B cell (primary cell): ENCODE measurements around the gene XIAP. TPM values are rescaled to one million over a fixed set of nuclear protein-coding genes. Genes with fewer than 3 reads are reported as not detected.

ENCODE experiments used
- ATAC-seq: fragments of 200-7000 bp; cut with Tn5 transposase; one replicate; pipeline ENCODE4 v1.10.0; 2021; ENCODE audit warnings: low read depth, mild to moderate bottlenecking, moderate number of reproducible peaks, moderate library complexity
- CTCF ChIA-PET: fragments of 350-600 bp; sonication (Branson Sonifier 250); formaldehyde crosslinking; loops from one replicate; lab custom pipeline; 2021; ENCODE audit warnings: antibody characterized with exemption, inconsistent platforms; lab: Charles Lee
- POLR2A ChIA-PET: fragments of 350-600 bp; sonication (Branson Sonifier 250); formaldehyde crosslinking; loops from one replicate; lab custom pipeline; 2021; ENCODE audit warnings: antibody characterized with exemption; lab: Charles Lee
- DNase-seq: peaks from one replicate; pipeline ENCODE4 v3.0.0; 2013
- H2AFZ ChIP-seq: 2 replicates; pipeline ENCODE4 v1.6.1; 2012; ENCODE audit warnings: mild to moderate bottlenecking, low read depth, low read length; ENCODE audit not compliant: insufficient read depth, poor library complexity, severe bottlenecking
- H3K27ac ChIP-seq, 2 donors: 1 replicate in 1 of 2; 2 replicates in 1 of 2; pipeline ENCODE4 v1.5.1; 2012 to 2013; ENCODE audit warnings: low read length in 2 of 2, mild to moderate bottlenecking in 2 of 2, moderate library complexity in 1 of 2
- H3K27me3 ChIP-seq, 4 experiments: fragments of 200-600 bp in 1 of 4; sonication (generic) in 1 of 4; replicated peaks in 1 of 4; 1 replicate in 2 of 4; 2 replicates in 2 of 4; pipeline versions ENCODE4 v1.6.1 to v1.7.0; 2013 to 2016; ENCODE audit warnings: low read length in 3 of 4, mild to moderate bottlenecking in 2 of 4, mixed read lengths in 1 of 4, moderate library complexity in 1 of 4; ENCODE audit not compliant: insufficient read depth in 4 of 4, control insufficient read depth in 3 of 4; ENCODE audit errors: control extremely low read depth in 1 of 4
- H3K36me3 ChIP-seq, 2 experiments: replicated peaks in 1 of 2; 1 replicate in 1 of 2; 2 replicates in 1 of 2; pipeline versions ENCODE4 v1.6.1 to v1.7.1; 2013; ENCODE audit warnings: low read length in 1 of 2; ENCODE audit not compliant: insufficient read depth in 2 of 2, control insufficient read depth in 1 of 2; ENCODE audit errors: control extremely low read depth in 1 of 2, extremely low read depth in 1 of 2
- H3K4me1 ChIP-seq, 2 donors: fragments of 200-600 bp in 1 of 2; sonication (generic) in 1 of 2; 1 replicate in 1 of 2; 2 replicates in 1 of 2; pipeline versions ENCODE4 v1.5.1 to v1.6.1; 2013 to 2017; ENCODE audit warnings: low read length in 2 of 2; ENCODE audit not compliant: control insufficient read depth in 2 of 2, insufficient read depth in 2 of 2
- H3K4me2 ChIP-seq: replicated peaks from 2 replicates; pipeline ENCODE3; 2012; ENCODE audit warnings: mild to moderate bottlenecking, low read depth, low read length; ENCODE audit not compliant: poor library complexity, severe bottlenecking
- H3K4me3 ChIP-seq, 5 experiments: fragments of 200-600 bp in 1 of 5; sonication (generic) in 1 of 5; 1 replicate in 3 of 5; 2 replicates in 2 of 5; pipeline versions ENCODE4 v1.5.1 to v1.7.0; 2011 to 2016; ENCODE audit warnings: low read length in 4 of 5, mild to moderate bottlenecking in 4 of 5, low read depth in 2 of 5, control low read depth in 1 of 5, moderate library complexity in 1 of 5; ENCODE audit not compliant: insufficient read depth in 1 of 5; ENCODE audit errors: control extremely low read depth in 1 of 5, extremely low read depth in 1 of 5
- H3K79me2 ChIP-seq: fragments of 200-600 bp; sonication (generic); one replicate; pipeline ENCODE4 v1.6.0; 2016; ENCODE audit warnings: low read length; ENCODE audit not compliant: control insufficient read depth, insufficient read depth
- H3K9ac ChIP-seq: fragments of 200-600 bp; sonication (generic); 2 replicates; pipeline ENCODE4 v1.6.1; 2017; ENCODE audit warnings: mild to moderate bottlenecking, low read length, moderate library complexity
- H3K9me3 ChIP-seq, 3 donors: one replicate each; pipeline versions ENCODE4 v1.6.1 to v1.7.1; 2013; ENCODE audit warnings: low read length in 2 of 3; ENCODE audit not compliant: control insufficient read depth in 2 of 3, insufficient read depth in 1 of 3; ENCODE audit errors: control extremely low read depth in 1 of 3
- H4K20me1 ChIP-seq: 2 replicates; pipeline ENCODE4 v1.6.0; 2012; ENCODE audit warnings: mild to moderate bottlenecking, low read length; ENCODE audit not compliant: insufficient read depth, control insufficient read depth, poor library complexity, severe bottlenecking
- H3K27ac Mint-ChIP-seq: one replicate; pipeline ENCODE4 v1.8.0; 2021; ENCODE audit warnings: mixed read lengths
- H3K27me3 Mint-ChIP-seq: one replicate; pipeline ENCODE4 v1.8.0; 2021; ENCODE audit warnings: mixed read lengths
- H3K4me1 Mint-ChIP-seq: one replicate; pipeline ENCODE4 v1.8.0; 2021; ENCODE audit warnings: mixed read lengths
- H3K4me3 Mint-ChIP-seq: one replicate; pipeline ENCODE4 v1.8.0; 2021; ENCODE audit warnings: mixed read lengths
- H3K9me3 Mint-ChIP-seq: one replicate; pipeline ENCODE4 v1.8.0; 2022; ENCODE audit warnings: mixed read lengths; ENCODE audit not compliant: insufficient read depth
- CTCF ChIP-seq: fragments of 200-600 bp; IDR thresholded peaks from one replicate; pipeline ENCODE4 v1.8.0; 2022; ENCODE audit warnings: antibody characterized with exemption, mild to moderate bottlenecking
- EZH2 ChIP-seq: IDR thresholded peaks from 2 replicates; pipeline ENCODE4 v1.6.1; 2012; ENCODE audit warnings: borderline replicate concordance, low read depth, mild to moderate bottlenecking, moderate library complexity, low read length; ENCODE audit not compliant: insufficient read depth, poor library complexity, severe bottlenecking
- WGBS: methylation state at CpG from one replicate; pipeline ENCODE4 v1.1.5; 2013; ENCODE audit warnings: missing lambda C conversion rate; ENCODE audit not compliant: insufficient coverage; 5-methylcytosine and 5-hydroxymethylcytosine counted together
- intact Hi-C: fragments of 100-400 bp; cut with micrococcal nuclease; formaldehyde crosslinking; loops from one replicate; pipeline ENCODE4 v1.10.0; 2022
- polyA plus RNA-seq: library from polyadenylated mRNA; depleted of rRNA; stranded (reverse); fragments of >200 nt; gene quantifications from 2 replicates; pipeline ENCODE4 v1.2.3, GENCODE V29; 2012
- total RNA-seq, 2 donors: library from RNA; stranded (reverse); fragments of 120-200 nt in 1 of 2; gene quantifications; 1 replicate in 1 of 2; 2 replicates in 1 of 2; pipeline versions ENCODE4 v1.2.3 to v1.2.4, GENCODE V29; 2013 to 2022

Gene XIAP
- total and polyA plus RNA-seq, 2 donors (not counting 1 experiment from before 2014, with no cell fraction given): 9.2 to 36.2 TPM

- Mint-ChIP-seq H3K27me3 (no peaks in the 10 kb centered on the region), H3K4me3 (peak overlapping the region; percentile 88), H3K4me1 (peaks cover 30% of the 10 kb centered on the region), H3K27ac (peak overlapping the region; percentile 94), H3K9me3 (no peaks in the 10 kb centered on the region)
- Histone ChIP-seq H2AFZ (peak overlapping the region; percentile 66), H3K9me3 (no peaks in the 10 kb centered on the region), H4K20me1 (no peaks in the 10 kb centered on the region), H3K4me2 (peak overlapping the region; percentile 78), H3K79me2 (peaks cover 64% of the 10 kb centered on the region), H3K36me3 (no peaks in the 10 kb centered on the region), H3K27ac (peak overlapping the region; percentile 94 to 100), H3K27me3 (no peaks in the 10 kb centered on the region), H3K9ac (peak overlapping the region; percentile 96), H3K4me1 (peaks cover 7 to 14% of the 10 kb centered on the region in 2 donors), H3K4me3 (peak overlapping the region; percentile 70 to 93 (median 82))
- ChIA-PET POLR2A (interaction anchor here (0.6 to 1.0 kb wide), 3 partner anchors 15 to 82 kb away, joined by 4 read pairs; no protein-coding TSS in a partner anchor), CTCF (no interaction called here)
- DNase-seq (peak; percentile 61), ATAC-seq (no peak)
- intact Hi-C loops: loop anchor here (2.0 to 5.0 kb wide), 4 partner anchors 15 to 230 kb away; partner anchors contain the start of gene THOC2
- TF ChIP-seq EZH2 (no peak), CTCF (no peak)
- WGBS: no CpG with 5 or more reads among the region's 23 CpGs
Observed at GRCh38 chrX:123962006-123962467, 102.2 kb downstream of the XIAP start.

- TF ChIP-seq CTCF: no peak
- TF ChIP-seq EZH2: no peak
- peak overlapping the region; percentile 96 for H3K9ac ChIP-seq
- H3K4me2 ChIP-seq: peak overlapping the region; percentile 78
- Mint-ChIP-seq H3K4me1 (peaks cover 35% of the 10 kb centered on the region), H3K27me3 (no peaks in the 10 kb centered on the region), H3K4me3 (peak overlapping the region; percentile 88), H3K9me3 (no peaks in the 10 kb centered on the region), H3K27ac (peak overlapping the region; percentile 94)
- DNase-seq (peak; percentile 85), ATAC-seq (peak; percentile 43)
- peak overlapping the region; percentile 15 for H2AFZ ChIP-seq
- H3K36me3 ChIP-seq: peaks cover 0 to 3% of the 10 kb centered on the region in 2 experiments
- intact Hi-C loops: loop anchor here (2.0 to 5.0 kb wide), 4 partner anchors 14 to 231 kb away; partner anchors contain the start of gene THOC2
- CTCF ChIA-PET: interaction anchor here (0.6 to 1.2 kb wide), 3 partner anchors 14 to 130 kb away, joined by 3 read pairs; no protein-coding TSS in a partner anchor
- no peaks in the 10 kb centered on the region for H3K27me3 ChIP-seq
- H3K27ac ChIP-seq: peak overlapping the region; percentile 94 to 100
- peaks cover 7 to 14% of the 10 kb centered on the region in 2 donors for H3K4me1 ChIP-seq
- POLR2A ChIA-PET: interaction anchor here (0.5 to 1.2 kb wide), 6 partner anchors 10 to 103 kb away, joined by 3 to 7 read pairs (median 4); partner anchors contain the start of gene XIAP
- H3K9me3 ChIP-seq: no peaks in the 10 kb centered on the region
- 0% methylated on average over 3 of the region's 22 CpGs for WGBS
- peaks cover 73% of the 10 kb centered on the region for H3K79me2 ChIP-seq
- peak overlapping the region; percentile 70 to 93 (median 82) for H3K4me3 ChIP-seq
- no peaks in the 10 kb centered on the region for H4K20me1 ChIP-seq
Observed at GRCh38 chrX:123962794-123963373, 103.0 kb downstream of the XIAP start.
